Measurements from ENCODE around the gene KIFAP3.

- TF ChIP-seq, protein P1, sequence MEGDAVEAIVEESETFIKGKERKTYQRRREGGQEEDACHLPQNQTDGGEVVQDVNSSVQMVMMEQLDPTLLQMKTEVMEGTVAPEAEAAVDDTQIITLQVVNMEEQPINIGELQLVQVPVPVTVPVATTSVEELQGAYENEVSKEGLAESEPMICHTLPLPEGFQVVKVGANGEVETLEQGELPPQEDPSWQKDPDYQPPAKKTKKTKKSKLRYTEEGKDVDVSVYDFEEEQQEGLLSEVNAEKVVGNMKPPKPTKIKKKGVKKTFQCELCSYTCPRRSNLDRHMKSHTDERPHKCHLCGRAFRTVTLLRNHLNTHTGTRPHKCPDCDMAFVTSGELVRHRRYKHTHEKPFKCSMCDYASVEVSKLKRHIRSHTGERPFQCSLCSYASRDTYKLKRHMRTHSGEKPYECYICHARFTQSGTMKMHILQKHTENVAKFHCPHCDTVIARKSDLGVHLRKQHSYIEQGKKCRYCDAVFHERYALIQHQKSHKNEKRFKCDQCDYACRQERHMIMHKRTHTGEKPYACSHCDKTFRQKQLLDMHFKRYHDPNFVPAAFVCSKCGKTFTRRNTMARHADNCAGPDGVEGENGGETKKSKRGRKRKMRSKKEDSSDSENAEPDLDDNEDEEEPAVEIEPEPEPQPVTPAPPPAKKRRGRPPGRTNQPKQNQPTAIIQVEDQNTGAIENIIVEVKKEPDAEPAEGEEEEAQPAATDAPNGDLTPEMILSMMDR (IDR thresholded peaks at IDR 0.05), result no peak
- TF ChIP-seq REST (IDR thresholded peaks at IDR 0.05; ENCODE audit: insufficient read depth in 1 of 2, low read depth in 2 of 2, low read length in 1 of 2), result no peak
These were observed 46.7 kb downstream of the KIFAP3 start for GRCh38 chr1:170027760-170028159.
